ENCODE measurements around the gene MTMR3. TPM values are rescaled to one million over a fixed set of nuclear protein-coding genes. Genes with fewer than 3 reads are reported as not detected.
A peak's percentile ranks its signal among the peaks of the same experiment; 100 is the strongest.
"Not testable (repeated sequence)": the region's sequence is repeated elsewhere in the genome, so short reads cannot be mapped to it uniquely, and the experiment has no call there.

MTMR3 gene
- total and polyA plus RNA-seq, 3 experiments from 2014 or later: 19.7 to 22.5 (median 20.6) TPM

DNA sequence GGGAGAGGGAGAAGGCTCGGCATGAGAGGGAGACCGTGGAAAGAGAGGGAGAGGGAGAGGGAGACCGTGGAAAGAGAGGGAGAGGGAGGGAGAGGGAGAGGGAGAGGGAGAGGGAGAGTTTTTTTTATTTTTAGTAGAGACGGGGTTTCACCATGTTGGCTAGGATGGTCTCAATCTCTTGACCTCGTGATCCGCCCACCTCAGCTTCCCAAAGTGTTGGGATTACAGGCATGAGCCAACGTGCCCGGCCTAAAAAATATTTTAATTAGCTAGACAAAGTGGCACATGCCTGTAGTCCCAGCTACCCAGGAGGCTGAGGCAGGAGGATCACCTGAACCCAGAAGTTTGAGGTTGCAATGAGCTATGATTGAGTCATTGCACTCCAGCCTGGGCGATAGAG lies 23.9 kb upstream of the MTMR3 start:
- H3K9me3 Mint-ChIP-seq; H3K4me3 Mint-ChIP-seq; H3K36me3 ChIP-seq (ENCODE audit: insufficient read depth, low read length); H3K27ac ChIP-seq (ENCODE audit: low read depth, low read length); H3K4me3 ChIP-seq (ENCODE audit: low read length); H3K4me1 Mint-ChIP-seq; H3K36me3 Mint-ChIP-seq; H3K27ac Mint-ChIP-seq; DNase-seq; H3K27me3 ChIP-seq (ENCODE audit: insufficient read depth, low read length, poor library complexity, severe bottlenecking); CTCF ChIA-PET; H3K4me1 ChIP-seq (ENCODE audit: insufficient read depth, low read length); H3K9me3 ChIP-seq (ENCODE audit: low read length); H3K27me3 Mint-ChIP-seq; POLR2A ChIA-PET: not testable (repeated sequence)

DNA sequence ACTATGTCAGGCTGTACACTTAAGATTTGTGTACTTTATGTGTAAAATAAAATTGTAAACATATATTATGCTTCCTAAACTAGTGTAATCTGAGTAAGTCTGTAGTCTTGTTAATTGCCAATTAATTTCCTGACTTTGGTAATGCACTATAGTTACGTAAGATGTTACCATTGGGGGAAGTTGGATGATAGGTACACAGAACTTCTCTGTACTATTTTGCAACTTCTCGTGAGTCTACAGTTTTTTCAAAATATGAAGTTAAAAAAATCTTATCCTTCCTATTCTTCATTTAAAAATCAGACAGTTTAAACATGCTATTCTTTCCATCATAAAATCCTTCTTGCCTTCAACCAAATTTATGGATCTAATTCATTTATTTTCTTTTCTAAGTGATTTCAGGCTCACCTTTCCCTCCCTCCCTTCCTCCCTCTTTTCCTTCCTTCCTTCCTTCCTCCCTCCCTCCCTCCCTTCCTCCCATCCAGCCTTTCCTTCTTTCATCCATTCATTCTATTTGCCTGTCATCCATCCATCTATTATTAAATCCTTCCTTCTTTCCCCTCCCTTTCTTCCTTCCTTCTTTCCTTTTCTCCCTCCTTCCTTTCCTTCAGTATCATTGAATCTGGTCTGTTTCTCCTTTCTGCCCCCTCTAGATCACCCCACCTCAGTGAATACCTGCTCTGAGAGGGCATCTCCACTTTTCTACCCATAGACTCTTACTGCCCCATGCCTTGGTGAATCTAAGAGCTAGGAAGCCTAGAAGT lies 22.8 kb upstream of the MTMR3 start:
- CTCF ChIA-PET: no interaction called here

GRCh38 chr22:29861672-29862297 lies 21.2 kb upstream of the MTMR3 start:
- H3K27me3 ChIP-seq (ENCODE audit: insufficient read depth, low read length, poor library complexity, severe bottlenecking): no peaks in the 10 kb centered on the region
- no peaks in the 10 kb centered on the region for H3K27me3 Mint-ChIP-seq
- CTCF ChIA-PET: no interaction called here

More for the DNA sequence above, 22.8 kb upstream of the MTMR3 start:
- Mint-ChIP-seq H3K27me3 (peaks cover 0 to 8% of the 10 kb centered on the region in 2 donors), H3K27ac (no peak overlapping the region), H3K36me3 (no peaks in the 10 kb centered on the region), H3K4me3 (no peak overlapping the region), H3K4me1 (no peaks in the 10 kb centered on the region), H3K9me3 (no peaks in the 10 kb centered on the region)
- no peak overlapping the region for H3K27ac ChIP-seq (ENCODE audit: low read depth, low read length)
- no peak for DNase-seq
- POLR2A ChIA-PET: no interaction called here
- no peaks in the 10 kb centered on the region for H3K4me1 ChIP-seq (ENCODE audit: insufficient read depth, low read length)
- no peaks in the 10 kb centered on the region for H3K9me3 ChIP-seq (ENCODE audit: low read length)
- no peaks in the 10 kb centered on the region for H3K27me3 ChIP-seq (ENCODE audit: insufficient read depth, low read length, poor library complexity, severe bottlenecking)
- H3K36me3 ChIP-seq (ENCODE audit: insufficient read depth, low read length): no peaks in the 10 kb centered on the region
- no peak overlapping the region for H3K4me3 ChIP-seq (ENCODE audit: low read length)

DNA sequence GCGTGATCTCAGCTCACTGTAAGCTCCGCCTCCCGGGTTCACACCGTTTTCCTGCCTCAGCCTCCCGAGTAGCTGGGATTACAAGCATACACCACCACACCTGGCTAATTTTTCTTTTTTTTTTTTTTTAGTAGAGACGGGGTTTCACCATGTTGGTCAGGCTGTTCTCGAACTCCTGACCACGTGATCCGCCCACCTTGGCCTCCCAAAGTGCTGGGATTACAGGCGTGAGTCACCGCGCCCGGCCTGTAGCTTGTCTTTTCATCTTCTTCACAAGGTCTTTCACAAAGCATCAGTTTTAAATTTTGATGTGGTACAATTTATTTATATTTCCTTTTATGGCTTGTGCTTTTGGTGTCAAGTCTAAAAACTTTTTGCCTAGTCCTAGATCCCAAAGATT lies 17.4 kb upstream of the MTMR3 start:
- H3K4me1 Mint-ChIP-seq; H3K9me3 ChIP-seq (ENCODE audit: low read length); DNase-seq; H3K4me1 ChIP-seq (ENCODE audit: insufficient read depth, low read length); H3K27me3 ChIP-seq (ENCODE audit: insufficient read depth, low read length, poor library complexity, severe bottlenecking); H3K36me3 Mint-ChIP-seq; H3K4me3 Mint-ChIP-seq; H3K4me3 ChIP-seq (ENCODE audit: low read length); H3K36me3 ChIP-seq (ENCODE audit: insufficient read depth, low read length); H3K27ac ChIP-seq (ENCODE audit: low read depth, low read length); H3K27me3 Mint-ChIP-seq; H3K9me3 Mint-ChIP-seq; H3K27ac Mint-ChIP-seq: not testable (repeated sequence)
- ChIA-PET CTCF (interaction anchor here (0.6 kb wide), 1 partner anchor 353 kb away, joined by 3 read pairs; no protein-coding TSS in a partner anchor), POLR2A (interaction anchor here (0.6 kb wide), 1 partner anchor 143 kb away, joined by 3 read pairs; no protein-coding TSS in a partner anchor)

More at GRCh38 chr22:29861672-29862297, 21.2 kb upstream of the MTMR3 start:
- DNase-seq: no peak
- Mint-ChIP-seq H3K4me1 (no peaks in the 10 kb centered on the region), H3K27ac (no peak overlapping the region), H3K4me3 (no peak overlapping the region), H3K36me3 (no peaks in the 10 kb centered on the region), H3K9me3 (no peaks in the 10 kb centered on the region)
- no peaks in the 10 kb centered on the region for H3K9me3 ChIP-seq (ENCODE audit: low read length)
- H3K36me3 ChIP-seq (ENCODE audit: insufficient read depth, low read length): no peaks in the 10 kb centered on the region
- H3K4me3 ChIP-seq (ENCODE audit: low read length): no peak overlapping the region
- POLR2A ChIA-PET: no interaction called here
- H3K4me1 ChIP-seq (ENCODE audit: insufficient read depth, low read length): no peaks in the 10 kb centered on the region
- H3K27ac ChIP-seq (ENCODE audit: low read depth, low read length): no peak overlapping the region

GRCh38 chr22:29867260-29867659 lies 15.7 kb upstream of the MTMR3 start:
- no peak overlapping the region for H3K27ac ChIP-seq (ENCODE audit: low read depth, low read length)
- Mint-ChIP-seq H3K9me3 (no peaks in the 10 kb centered on the region), H3K4me3 (no peak overlapping the region), H3K36me3 (no peaks in the 10 kb centered on the region), H3K27me3 (peaks cover 2 to 9% of the 10 kb centered on the region in 2 donors), H3K4me1 (peaks cover 0 to 5% (median 4%) of the 10 kb centered on the region in 3 donors), H3K27ac (no peak overlapping the region)
- H3K27me3 ChIP-seq (ENCODE audit: insufficient read depth, low read length, poor library complexity, severe bottlenecking): no peaks in the 10 kb centered on the region
- H3K4me3 ChIP-seq (ENCODE audit: low read length): no peak overlapping the region
- H3K9me3 ChIP-seq (ENCODE audit: low read length): no peaks in the 10 kb centered on the region
- no peaks in the 10 kb centered on the region for H3K36me3 ChIP-seq (ENCODE audit: insufficient read depth, low read length)
- no peak for DNase-seq
- peaks cover 4% of the 10 kb centered on the region for H3K4me1 ChIP-seq (ENCODE audit: insufficient read depth, low read length)
- ChIA-PET CTCF (no interaction called here), POLR2A (no interaction called here)

- POLR2A ChIA-PET: no interaction called here
- CTCF ChIA-PET: interaction anchor here (0.6 kb wide), 1 partner anchor 91 kb away, joined by 4 read pairs; no protein-coding TSS in a partner anchor
- Histone ChIP-seq H3K4me3 (ENCODE audit: low read length) (no peak overlapping the region), H3K9me3 (ENCODE audit: low read length) (no peaks in the 10 kb centered on the region), H3K27me3 (ENCODE audit: insufficient read depth, low read length, poor library complexity, severe bottlenecking) (no peaks in the 10 kb centered on the region), H3K36me3 (ENCODE audit: insufficient read depth, low read length) (no peaks in the 10 kb centered on the region), H3K27ac (ENCODE audit: low read depth, low read length) (no peak overlapping the region), H3K4me1 (ENCODE audit: insufficient read depth, low read length) (peaks cover 4% of the 10 kb centered on the region)
- Mint-ChIP-seq H3K4me1 (peaks cover 0 to 5% (median 4%) of the 10 kb centered on the region in 3 donors), H3K4me3 (no peak overlapping the region), H3K9me3 (no peaks in the 10 kb centered on the region), H3K27me3 (peaks cover 2 to 9% of the 10 kb centered on the region in 2 donors), H3K36me3 (no peaks in the 10 kb centered on the region), H3K27ac (no peak overlapping the region)
- no peak for DNase-seq
Measured at GRCh38 chr22:29867851-29868250, 15.1 kb upstream of the MTMR3 start.

DNA sequence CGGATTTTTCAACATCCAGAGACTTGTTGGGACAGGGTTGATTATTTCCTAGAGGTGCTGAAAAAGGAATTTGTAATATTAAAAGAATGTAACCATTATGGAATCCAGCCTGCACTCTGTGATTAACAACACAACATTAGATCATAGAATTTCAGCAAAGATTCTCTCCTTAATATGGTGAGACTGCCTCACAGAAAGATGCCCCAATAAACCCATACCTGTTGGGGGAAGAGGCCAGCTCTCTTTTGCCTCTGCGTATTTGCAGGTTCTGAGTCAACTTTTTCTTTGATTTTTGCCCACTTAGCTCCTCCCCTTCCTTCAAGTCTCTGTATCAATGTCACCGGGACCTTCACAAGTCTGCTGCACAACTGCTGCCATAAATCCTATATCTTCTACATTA lies 12.4 kb upstream of the MTMR3 start:
- Mint-ChIP-seq H3K27ac (peak overlapping the region in 2 of 8 donors; percentile 12 to 17), H3K27me3 (peaks cover 4 to 9% of the 10 kb centered on the region in 2 donors), H3K36me3 (no peaks in the 10 kb centered on the region), H3K4me3 (no peak overlapping the region), H3K9me3 (no peaks in the 10 kb centered on the region), H3K4me1 (peaks cover 0 to 5% (median 4%) of the 10 kb centered on the region in 3 donors)
- Histone ChIP-seq H3K27me3 (ENCODE audit: insufficient read depth, low read length, poor library complexity, severe bottlenecking) (no peaks in the 10 kb centered on the region), H3K9me3 (ENCODE audit: low read length) (no peaks in the 10 kb centered on the region), H3K4me3 (ENCODE audit: low read length) (no peak overlapping the region), H3K27ac (ENCODE audit: low read depth, low read length) (no peak overlapping the region), H3K36me3 (ENCODE audit: insufficient read depth, low read length) (no peaks in the 10 kb centered on the region), H3K4me1 (ENCODE audit: insufficient read depth, low read length) (peaks cover 4% of the 10 kb centered on the region)
- CTCF ChIA-PET: no interaction called here
- POLR2A ChIA-PET: no interaction called here
- peak in 1 of 5 donors; percentile 6 for DNase-seq

DNA sequence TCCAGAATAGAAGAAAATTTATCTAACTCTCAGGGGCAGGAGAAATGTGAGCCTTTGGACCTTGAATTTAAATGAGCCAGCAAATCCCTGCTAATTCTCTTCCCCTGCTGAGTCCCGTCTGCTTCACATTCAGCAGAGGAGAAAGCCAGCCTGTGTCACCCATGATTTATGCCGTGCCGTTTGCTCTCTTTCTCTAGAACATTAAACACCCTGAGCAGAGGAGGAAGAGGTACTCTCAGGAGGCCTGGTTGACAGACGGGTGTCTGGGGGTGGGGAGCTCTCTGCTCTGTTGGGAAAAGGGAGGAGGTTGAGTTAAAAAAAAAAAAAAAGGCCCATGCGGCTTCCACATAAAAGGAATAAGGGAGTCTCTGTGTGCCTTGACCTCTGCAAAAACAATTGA lies 11.3 kb upstream of the MTMR3 start:
- Mint-ChIP-seq H3K9me3 (no peaks in the 10 kb centered on the region), H3K27ac (peak overlapping the region in 1 of 8 donors; percentile 46), H3K27me3 (peaks cover 4 to 12% of the 10 kb centered on the region in 2 donors), H3K36me3 (no peaks in the 10 kb centered on the region), H3K4me1 (peaks cover 0 to 5% (median 4%) of the 10 kb centered on the region in 3 donors), H3K4me3 (no peak overlapping the region)
- peaks cover 4% of the 10 kb centered on the region for H3K4me1 ChIP-seq (ENCODE audit: insufficient read depth, low read length)
- H3K27ac ChIP-seq (ENCODE audit: low read depth, low read length): no peak overlapping the region
- DNase-seq: no peak
- H3K9me3 ChIP-seq (ENCODE audit: low read length): no peaks in the 10 kb centered on the region
- H3K4me3 ChIP-seq (ENCODE audit: low read length): no peak overlapping the region
- ChIA-PET CTCF (no interaction called here), POLR2A (interaction anchor here (0.6 kb wide), 1 partner anchor 170 kb away, joined by 3 read pairs; no protein-coding TSS in a partner anchor)
- H3K36me3 ChIP-seq (ENCODE audit: insufficient read depth, low read length): no peaks in the 10 kb centered on the region
- no peaks in the 10 kb centered on the region for H3K27me3 ChIP-seq (ENCODE audit: insufficient read depth, low read length, poor library complexity, severe bottlenecking)

Data from CD8-positive, alpha-beta memory T cell (primary cell).